ENCODE measurements around the gene NOX5.

The NOX5 gene

DNA sequence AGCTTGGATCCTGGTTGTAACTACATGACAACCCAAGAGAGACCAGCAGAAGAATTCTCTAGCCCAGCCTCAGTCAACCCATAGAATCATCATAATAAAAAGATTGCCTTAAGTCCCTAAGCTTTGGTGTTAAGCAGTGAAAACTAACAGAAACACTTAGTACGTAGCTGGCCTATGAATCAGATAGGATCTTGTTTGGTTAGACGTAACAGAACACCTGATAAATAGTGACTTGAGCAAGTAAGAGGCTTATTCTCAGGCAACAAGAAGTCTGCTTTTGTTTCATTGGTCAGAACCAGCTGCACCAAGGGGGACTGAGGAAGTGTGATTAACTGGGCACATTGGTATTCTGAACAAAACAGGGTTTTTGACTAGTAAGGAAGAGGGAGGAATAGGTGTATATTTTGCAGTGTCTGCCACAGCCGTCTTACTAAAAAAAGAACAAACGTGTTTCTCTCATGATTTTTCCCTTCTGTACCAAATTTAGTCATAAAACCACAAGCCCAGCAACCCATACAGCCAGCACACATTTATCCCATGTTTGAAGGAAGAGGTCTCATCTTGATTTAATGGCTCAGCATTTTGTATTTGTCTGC is 92.6 kb downstream of the NOX5 start:
- H3K9ac ChIP-seq: no peak overlapping the region
- peaks cover 61% of the 10 kb centered on the region for H3K4me1 ChIP-seq
- H3K4me3 ChIP-seq: no peak overlapping the region
- no peak for TF ChIP-seq Cebpa-rat (IDR thresholded peaks at IDR 0.05)
- H3K36me3 ChIP-seq: no peaks in the 10 kb centered on the region
- H3K4me2 ChIP-seq: peak overlapping the region; percentile 62
- no peak overlapping the region for H3K27ac ChIP-seq
- no peaks in the 10 kb centered on the region for H3K27me3 ChIP-seq
- H4K20me1 ChIP-seq: no peaks in the 10 kb centered on the region
- H3K9me3 ChIP-seq: 0 out of 2 replicates have a peak, but pooled peaks cover 8% of the 10 kb centered on the region
